BJ (cell line): ENCODE data around the gene HEMK1. TPM values are rescaled to one million over a fixed set of nuclear protein-coding genes. Genes with fewer than 3 reads are reported as not detected.
A peak's percentile ranks its signal among the peaks of the same experiment; 100 is the strongest.

Experiments used
- CTCF ChIA-PET: fragments of 350-600 bp; formaldehyde crosslinking; extraction: SDS; loops from one replicate; lab custom pipeline; 2021; ENCODE audit warnings: antibody characterized with exemption, inconsistent platforms; lab: Yijun Ruan, JAX
- POLR2A ChIA-PET: fragments of 300-600 bp; sonication (Branson Sonifier 250); formaldehyde crosslinking; extraction: SDS; loops from one replicate; lab custom pipeline; 2021; ENCODE audit warnings: antibody characterized with exemption; lab: Charles Lee
- DNase-seq: peaks from one replicate; pipeline ENCODE4 v3.0.0-alpha.2; 2011; ENCODE audit warnings: low read depth
- H3K27me3 ChIP-seq: 2 replicates; pipeline ENCODE4 v1.6.0; 2011; ENCODE audit warnings: low read length; ENCODE audit not compliant: control insufficient read depth, insufficient read depth
- H3K36me3 ChIP-seq: 2 replicates; pipeline ENCODE4 v1.5.1; 2011; ENCODE audit warnings: low read length; ENCODE audit not compliant: control insufficient read depth, insufficient read depth
- H3K4me3 ChIP-seq: 2 replicates; pipeline ENCODE4 v1.5.1; 2011; ENCODE audit warnings: low read depth, mild to moderate bottlenecking, control low read depth, low read length
- CTCF ChIP-seq: IDR thresholded peaks from 2 replicates; pipeline ENCODE4 v1.5.1; 2011; ENCODE audit warnings: low read depth, mild to moderate bottlenecking, control low read depth, inconsistent platforms, low read length, moderate library complexity; ENCODE audit not compliant: insufficient read depth
- polyA plus RNA-seq: library from polyadenylated mRNA; depleted of rRNA; stranded (reverse); fragments of >200 nt; gene quantifications from 2 replicates; pipeline ENCODE4 v1.2.3, GENCODE V29; 2011

The HEMK1 gene
- polyA plus RNA-seq, 1 experiment = 21.3 TPM

- H3K36me3 ChIP-seq = no peaks in the 10 kb centered on the region
- CTCF ChIA-PET = interaction anchor here (0.7 to 3.7 kb wide), 7 partner anchors 11 to 190 kb away, joined by 3 to 13 read pairs (median 5); no protein-coding TSS in a partner anchor
- POLR2A ChIA-PET = no interaction called here
- H3K27me3 ChIP-seq = peaks cover 14% of the 10 kb centered on the region
- DNase-seq = no peak
- no peak overlapping the region for H3K4me3 ChIP-seq
- TF ChIP-seq CTCF = no peak
Measured at GRCh38 chr3:50536471-50537180, 32.7 kb upstream of the HEMK1 start.

- POLR2A ChIA-PET = no interaction called here
- no peak for TF ChIP-seq CTCF
- DNase-seq = no peak
- no peak overlapping the region for H3K4me3 ChIP-seq
- no peaks in the 10 kb centered on the region for H3K36me3 ChIP-seq
- CTCF ChIA-PET = interaction anchor here (0.6 to 3.7 kb wide), 6 partner anchors 11 to 23 kb away, joined by 3 to 13 read pairs (median 8); no protein-coding TSS in a partner anchor
- H3K27me3 ChIP-seq = peaks cover 14% of the 10 kb centered on the region
Measured at GRCh38 chr3:50537421-50538129, 31.7 kb upstream of the HEMK1 start.

- POLR2A ChIA-PET = no interaction called here
- no peak overlapping the region for H3K4me3 ChIP-seq
- CTCF ChIA-PET = interaction anchor here (1.2 to 6.4 kb wide), 3 partner anchors 9 to 192 kb away, joined by 5 to 98 read pairs (median 6); partner anchors contain the start of genes CYB561D2, NPRL2 and ZMYND10
- H3K36me3 ChIP-seq = no peaks in the 10 kb centered on the region
- TF ChIP-seq CTCF = no peak
- peaks cover 13% of the 10 kb centered on the region for H3K27me3 ChIP-seq
- DNase-seq = no peak
Measured at GRCh38 chr3:50539356-50540286, 29.7 kb upstream of the HEMK1 start.

GRCh38 chr3:50542177-50543034 is 26.9 kb upstream of the HEMK1 start:
- ChIA-PET CTCF (interaction anchor here (0.6 to 6.4 kb wide), 39 partner anchors 8 to 348 kb away, joined by 3 to 98 read pairs (median 4); partner anchors contain the start of genes CISH, CYB561D2, HYAL2 and NPRL2), POLR2A (no interaction called here)
- Histone ChIP-seq H3K4me3 (no peak overlapping the region), H3K27me3 (peaks cover 9% of the 10 kb centered on the region), H3K36me3 (no peaks in the 10 kb centered on the region)
- TF ChIP-seq CTCF = peak; percentile 93
- no peak for DNase-seq
